Tibial nerve (tissue), 4 donors: ENCODE results near the gene TMEFF2.

ENCODE experiments used
- EP300 ChIP-seq, 2 donors: sonication (generic); formaldehyde crosslinking; IDR thresholded peaks; one replicate each; pipeline ENCODE4 v1.6.1; 2017; ENCODE audit warnings: antibody characterized with exemption in 2 of 2, mild to moderate bottlenecking in 1 of 2
- TF ChIP-seq, protein P1 (sequence below), 5 experiments: fragments of 200-600 bp in 3 of 5; fragments of 450-650 bp in 2 of 5; sonication (generic) in 3 of 5; IDR thresholded peaks; one replicate each; pipeline ENCODE4 v1.5.1; 2016 to 2019; ENCODE audit warnings: antibody characterized with exemption in 5 of 5, mild to moderate bottlenecking in 3 of 5, moderate library complexity in 2 of 5

DNA sequence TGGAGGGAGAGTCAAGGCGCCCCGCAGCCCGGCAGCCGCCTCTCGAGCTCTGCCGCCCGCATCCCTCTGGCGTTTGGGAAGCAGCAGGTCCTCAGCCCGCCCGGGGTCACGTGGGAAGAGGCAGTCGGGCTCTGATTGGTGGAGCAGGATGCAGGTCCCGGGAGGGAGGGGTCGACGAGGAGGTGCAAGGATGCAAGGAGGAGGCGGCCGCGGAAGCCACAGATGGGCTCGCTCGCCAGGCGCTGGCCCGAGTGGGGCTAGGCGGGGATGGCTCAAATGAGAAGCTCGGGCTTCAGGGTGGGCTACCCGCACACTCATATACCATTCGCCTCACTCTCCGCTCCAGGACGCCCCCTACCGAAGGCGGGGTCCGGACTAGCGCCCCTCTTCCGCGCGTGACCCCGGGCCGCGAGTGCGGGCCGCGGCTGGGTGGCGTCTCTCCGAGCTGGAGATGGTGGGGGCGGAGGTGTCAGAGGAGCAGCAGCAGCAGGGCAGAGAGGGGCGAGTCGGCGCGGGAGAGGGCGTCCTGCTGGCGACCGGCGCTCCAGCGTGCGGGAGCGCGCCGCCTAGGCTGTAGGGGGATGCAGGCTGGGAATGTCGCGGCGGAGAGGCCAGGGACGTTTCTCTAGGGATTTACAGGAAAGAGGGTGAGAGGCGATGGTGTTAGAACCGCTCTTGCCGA lies at the start of gene TMEFF2:
- TF ChIP-seq, protein P1, sequence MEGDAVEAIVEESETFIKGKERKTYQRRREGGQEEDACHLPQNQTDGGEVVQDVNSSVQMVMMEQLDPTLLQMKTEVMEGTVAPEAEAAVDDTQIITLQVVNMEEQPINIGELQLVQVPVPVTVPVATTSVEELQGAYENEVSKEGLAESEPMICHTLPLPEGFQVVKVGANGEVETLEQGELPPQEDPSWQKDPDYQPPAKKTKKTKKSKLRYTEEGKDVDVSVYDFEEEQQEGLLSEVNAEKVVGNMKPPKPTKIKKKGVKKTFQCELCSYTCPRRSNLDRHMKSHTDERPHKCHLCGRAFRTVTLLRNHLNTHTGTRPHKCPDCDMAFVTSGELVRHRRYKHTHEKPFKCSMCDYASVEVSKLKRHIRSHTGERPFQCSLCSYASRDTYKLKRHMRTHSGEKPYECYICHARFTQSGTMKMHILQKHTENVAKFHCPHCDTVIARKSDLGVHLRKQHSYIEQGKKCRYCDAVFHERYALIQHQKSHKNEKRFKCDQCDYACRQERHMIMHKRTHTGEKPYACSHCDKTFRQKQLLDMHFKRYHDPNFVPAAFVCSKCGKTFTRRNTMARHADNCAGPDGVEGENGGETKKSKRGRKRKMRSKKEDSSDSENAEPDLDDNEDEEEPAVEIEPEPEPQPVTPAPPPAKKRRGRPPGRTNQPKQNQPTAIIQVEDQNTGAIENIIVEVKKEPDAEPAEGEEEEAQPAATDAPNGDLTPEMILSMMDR (IDR thresholded peaks at IDR 0.05): peak in 1 of 5 experiments; percentile 8
- TF ChIP-seq EP300 (IDR thresholded peaks at IDR 0.05): no peak
